NCI-H460 (cell line): ENCODE measurements around the gene CAMTA1. TPM values are rescaled to one million over a fixed set of nuclear protein-coding genes. Genes with fewer than 3 reads are reported as not detected.

ENCODE experiments used
- DNase-seq: peaks from one replicate; pipeline ENCODE4 v3.0.0-alpha.2; 2016; ENCODE audit warnings: low read depth; ENCODE audit errors: extremely low read depth
- total RNA-seq: library from RNA; depleted of rRNA; stranded (reverse); fragments of >200 nt; shearing (Covaris generic); gene quantifications from 2 replicates; pipeline ENCODE4 v1.2.3, GENCODE V29; 2014

Gene CAMTA1
- total RNA-seq, 1 experiment from 2014 or later = 39.9 TPM

DNA sequence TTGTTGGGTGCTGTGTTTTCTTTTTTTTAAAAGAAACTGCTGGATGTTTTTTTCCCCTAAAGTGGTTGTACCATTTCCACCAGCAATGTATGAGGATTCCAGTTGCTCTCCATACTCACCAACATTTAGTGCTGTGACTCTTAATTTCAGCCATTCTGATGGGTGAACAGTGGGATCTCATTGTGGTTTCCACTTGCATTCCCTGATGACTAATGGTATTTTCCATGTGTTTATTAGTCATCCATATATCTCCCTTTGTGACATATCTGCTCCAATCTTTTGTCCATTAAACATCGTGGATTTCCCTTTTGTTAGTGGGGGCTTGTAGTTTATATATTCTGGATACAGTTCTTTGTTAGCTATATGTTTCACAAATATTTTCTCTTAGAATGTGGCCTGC, 206.0 kb downstream of the CAMTA1 start:
- DNase-seq = no peak

DNA sequence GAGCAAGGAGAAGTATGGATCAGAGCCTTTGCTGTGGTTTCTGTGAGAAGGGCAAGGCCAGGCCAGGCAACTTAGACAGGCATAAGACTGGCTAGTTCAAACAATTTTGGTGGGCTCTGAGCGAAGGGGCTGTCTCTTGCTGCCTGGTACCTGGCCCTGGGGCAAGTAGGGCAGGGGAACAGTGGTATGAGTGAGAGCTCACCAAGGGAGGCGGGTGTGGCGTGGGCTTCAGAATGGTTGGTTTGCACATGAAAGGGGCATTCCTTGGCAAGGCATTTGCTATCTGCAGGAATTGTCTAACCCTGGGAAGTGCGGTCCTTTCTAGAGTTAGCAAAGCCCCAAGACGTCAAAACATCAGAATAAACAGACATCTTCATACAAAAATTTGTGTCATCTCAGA, 210.5 kb downstream of the CAMTA1 start:
- no peak for DNase-seq

DNA sequence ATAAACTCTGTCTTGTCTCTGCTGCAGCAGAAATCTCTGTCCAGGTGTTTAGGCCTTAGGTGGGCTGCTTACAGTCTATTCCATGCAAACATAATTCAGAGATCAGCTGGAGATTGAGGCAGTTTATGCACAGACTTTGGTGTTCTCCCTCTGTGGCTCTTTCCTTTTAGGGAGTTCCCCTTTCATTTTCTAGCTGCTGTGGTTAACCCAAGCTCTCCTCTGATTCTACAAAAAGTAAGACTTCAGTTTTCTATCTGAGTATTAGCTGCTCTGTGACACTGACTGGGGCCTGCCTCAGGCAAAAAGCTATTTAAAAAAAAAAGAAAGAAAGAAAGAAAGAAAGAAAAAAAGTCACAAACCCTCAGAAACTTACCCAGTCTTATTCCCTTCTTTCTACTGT, 211.1 kb downstream of the CAMTA1 start:
- no peak for DNase-seq

DNA sequence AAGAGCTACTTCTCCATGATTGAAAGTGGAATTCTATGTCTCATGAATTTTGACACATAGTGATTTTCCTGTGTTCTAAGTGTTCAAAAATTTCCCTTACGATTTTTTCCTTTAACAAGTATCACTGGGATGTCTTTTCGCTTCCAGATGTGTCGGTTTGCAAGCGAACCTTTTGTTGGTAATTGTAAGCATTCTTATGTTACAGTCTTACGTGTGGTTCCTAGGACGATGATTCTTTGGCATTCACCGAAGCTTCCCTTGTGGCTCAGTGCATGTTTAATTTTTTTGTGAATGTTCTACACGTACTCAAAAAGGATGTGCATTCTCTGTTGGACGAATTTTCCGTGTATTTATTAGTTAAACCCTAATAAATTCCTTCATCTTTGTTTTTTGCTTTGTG, 211.6 kb downstream of the CAMTA1 start:
- no peak for DNase-seq

DNA sequence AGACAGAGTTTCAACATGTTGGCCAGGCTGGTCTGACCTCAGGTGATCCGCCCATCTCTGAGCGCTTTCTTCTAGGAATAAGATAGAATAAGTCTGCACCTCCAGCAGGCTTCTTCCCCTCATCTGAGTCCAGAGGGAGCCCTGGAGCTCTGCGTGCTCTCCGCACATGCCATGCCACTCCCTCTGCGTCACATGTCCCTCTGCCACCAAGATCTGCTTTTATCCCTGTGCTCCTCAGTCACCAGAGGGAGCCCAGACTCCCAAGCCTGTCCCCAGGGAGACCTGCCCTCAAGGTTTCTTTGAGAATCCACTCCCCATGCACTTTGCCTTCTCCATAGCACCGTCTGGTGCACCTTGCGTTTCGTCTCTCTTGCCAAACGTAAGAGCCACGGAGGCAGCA, 213.0 kb downstream of the CAMTA1 start:
- peak; percentile 44 for DNase-seq

DNA sequence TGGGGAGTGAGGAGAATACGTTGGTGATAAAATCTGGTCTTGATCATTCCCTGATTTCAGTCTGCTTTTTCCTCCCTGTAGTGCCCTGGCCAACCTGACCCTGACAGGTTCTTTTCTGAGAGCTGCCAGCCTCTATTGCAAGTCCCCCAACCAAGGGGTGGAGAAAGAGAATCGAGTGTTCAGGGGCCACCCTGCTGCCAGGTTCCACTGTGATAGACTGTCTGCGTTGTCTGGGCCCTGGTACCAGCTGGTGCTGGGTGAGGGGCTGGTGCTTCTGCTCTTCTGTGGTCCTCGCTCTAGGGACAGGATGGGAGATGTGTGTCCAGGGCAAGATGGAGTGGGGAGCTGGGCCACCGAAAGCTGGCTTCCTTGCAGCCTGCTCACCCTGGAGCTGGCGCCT, 214.6 kb downstream of the CAMTA1 start:
- no peak for DNase-seq

DNA sequence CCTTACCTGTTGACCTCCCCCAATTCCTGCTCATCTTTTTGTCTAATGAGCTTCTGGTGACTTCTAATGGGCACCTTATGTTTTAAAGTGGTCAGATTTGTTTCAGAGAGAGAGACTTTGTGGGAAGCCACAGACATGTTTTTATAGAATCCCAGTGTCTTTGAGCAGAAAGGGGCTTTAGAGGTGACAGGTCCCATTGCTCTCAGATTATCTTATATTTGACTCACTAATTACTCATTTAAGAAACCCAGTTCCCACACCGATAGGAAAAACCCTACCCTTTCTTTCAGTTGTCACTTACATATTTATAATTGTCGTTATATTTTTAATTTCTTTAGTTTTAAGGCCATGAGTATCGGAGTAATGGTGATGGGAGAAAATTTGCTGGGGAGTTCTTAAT, 215.5 kb downstream of the CAMTA1 start:
- no peak for DNase-seq

DNA sequence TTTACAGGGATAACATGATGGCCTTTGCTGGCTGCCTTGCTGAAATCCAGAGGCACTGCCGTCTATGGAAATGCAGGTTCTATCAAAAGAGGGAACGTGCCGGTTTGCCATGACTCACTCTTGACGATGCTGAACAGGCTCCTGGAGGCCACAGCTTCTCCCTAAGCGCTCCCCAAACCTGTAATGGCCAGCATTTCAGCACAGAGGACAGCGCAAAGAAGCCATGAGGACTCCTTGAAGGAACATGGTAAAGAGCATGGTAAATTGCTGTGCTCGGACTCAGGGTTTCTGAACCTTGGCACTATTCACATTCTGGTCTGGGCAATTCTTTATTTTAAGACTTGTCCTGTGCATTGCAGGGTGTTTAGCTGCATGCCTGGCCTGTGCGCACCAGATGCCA, 217.5 kb downstream of the CAMTA1 start:
- DNase-seq = no peak

DNA sequence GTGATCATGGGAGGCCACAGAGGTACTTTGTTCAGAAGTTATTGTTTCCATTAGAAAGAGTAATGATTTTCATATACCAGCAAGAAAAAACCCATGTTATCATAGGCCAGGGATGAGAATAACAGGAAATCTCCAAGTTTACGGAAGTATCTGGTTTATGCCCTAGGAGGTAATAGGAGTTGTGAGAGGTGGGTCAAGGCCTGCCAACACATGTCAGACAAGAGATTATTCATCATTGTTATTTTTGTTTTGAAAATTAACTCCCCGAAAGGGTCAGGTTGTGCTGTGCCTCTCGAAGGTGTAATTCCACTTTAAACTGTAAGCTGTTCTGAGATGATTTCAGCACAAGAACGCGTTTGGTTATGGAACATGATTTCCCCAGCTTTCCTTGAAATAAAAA, 218.4 kb downstream of the CAMTA1 start:
- no peak for DNase-seq

DNA sequence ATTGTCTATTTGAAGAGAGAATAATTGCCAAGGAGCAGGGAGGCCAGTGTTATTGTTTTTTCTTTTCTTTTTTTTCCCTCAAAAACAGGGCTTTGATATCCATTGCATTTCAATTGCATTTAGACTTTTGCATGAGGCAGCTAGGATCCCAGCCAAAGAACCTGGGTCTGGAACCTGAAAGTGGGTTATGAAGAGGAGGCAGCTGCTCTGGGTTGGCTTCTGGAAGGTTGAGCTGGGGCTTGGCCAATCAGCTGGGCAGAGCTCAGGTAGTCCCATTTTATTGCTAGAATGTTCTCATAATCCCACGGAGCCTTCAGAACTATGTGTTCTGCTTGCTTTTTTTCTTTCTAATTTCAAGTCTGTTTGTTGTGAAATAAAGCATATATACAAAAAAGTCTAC, 218.9 kb downstream of the CAMTA1 start:
- no peak for DNase-seq

DNA sequence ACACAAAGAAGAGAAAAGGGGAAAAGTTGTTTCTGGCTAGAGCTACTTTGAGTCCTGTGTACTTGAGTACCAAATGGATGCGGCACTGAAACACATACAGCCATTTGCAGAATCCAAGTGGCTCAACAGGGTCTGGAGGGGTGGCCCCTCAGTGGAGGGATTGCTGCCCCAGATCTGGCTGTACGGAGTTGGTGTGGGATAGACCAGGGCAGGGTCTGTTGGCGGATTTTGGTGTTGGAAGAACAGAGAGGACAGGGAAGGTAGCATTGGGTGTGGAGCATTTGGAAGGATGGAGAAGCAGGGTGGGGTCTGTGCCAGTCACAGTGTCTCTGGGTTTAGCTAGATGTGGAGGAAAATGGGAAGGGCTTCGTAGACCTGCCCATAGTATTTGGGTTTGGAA, 220.5 kb downstream of the CAMTA1 start:
- DNase-seq = no peak

DNA sequence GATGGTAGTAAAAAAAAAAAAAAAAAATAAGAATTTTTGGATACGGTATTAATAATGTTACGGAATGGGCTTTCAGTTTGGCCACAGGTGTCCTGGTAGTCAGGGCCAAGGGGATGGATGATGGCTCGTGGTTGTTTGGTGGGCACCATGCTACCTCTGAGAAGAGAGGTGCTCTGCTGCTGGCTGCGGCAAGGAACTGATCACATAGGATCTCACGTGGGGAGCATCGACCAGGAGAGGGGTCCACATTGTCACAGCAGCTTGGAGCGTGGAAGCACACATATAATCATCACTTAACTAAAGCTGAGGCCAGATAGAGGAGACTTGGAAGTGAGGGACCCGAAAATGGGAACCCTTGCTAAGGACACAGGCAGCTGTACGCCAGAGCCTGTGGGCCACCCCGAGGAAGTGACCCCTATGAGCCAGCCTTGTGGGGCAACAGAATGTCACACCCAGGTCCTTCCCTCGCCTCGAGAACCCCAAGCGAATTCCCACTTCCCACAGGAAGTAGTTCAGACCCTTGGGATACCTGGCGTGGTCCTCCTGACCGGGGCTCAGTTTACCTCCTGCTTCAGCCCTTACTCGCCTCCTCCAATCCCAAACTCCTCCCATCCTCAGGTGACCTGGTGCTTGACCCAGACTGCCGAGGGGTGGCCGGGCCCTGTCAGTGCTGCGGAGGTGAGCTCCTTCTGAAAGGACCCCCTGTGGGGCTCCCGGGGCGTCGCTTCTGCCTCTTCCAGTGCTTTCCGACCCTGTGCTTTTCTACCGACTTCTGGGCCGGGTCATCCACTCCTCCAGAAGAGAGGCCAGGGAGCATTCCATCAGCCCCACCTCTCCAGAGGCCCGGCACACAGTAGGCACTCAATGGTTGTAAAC, 222.0 kb downstream of the CAMTA1 start:
- DNase-seq = no peak

DNA sequence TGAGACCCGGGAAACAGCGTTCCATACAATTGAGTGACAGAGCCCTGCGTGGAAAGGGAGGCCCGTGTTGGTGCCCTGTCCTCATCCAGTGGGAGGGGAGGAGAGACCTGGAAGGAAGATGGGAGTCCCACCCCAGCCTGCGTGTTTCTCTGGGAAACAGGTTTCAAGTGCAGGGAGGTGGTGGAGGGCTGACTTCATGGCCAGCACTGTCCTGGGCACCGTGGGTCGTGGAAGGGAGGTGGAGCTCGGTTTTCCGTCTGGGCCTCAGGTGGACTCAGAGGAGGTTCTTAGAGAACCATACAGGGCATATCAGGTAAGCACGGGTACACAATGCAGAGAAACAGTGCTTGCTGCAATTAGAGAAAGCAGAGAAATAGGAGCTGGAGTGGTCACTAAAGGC, 222.6 kb downstream of the CAMTA1 start:
- no peak for DNase-seq

DNA sequence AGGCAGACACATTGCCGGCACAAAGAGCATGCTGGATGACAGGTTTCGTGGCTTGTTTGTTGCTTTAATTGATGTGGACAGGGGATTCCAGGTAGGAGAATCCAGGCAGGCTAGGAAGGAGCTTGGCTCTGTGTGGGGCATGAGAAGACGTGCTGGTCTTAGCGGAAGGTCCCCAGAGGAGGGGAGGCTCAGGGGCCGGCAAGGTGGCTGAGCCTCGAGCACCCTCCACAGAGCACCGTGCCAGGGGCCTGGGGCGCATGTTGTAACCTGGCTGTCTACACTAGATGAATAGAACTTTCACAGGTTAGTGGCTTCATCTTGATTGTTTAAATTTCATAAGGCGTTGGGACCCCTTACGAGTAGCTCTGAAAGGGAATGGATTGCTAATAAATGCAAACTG, 223.1 kb downstream of the CAMTA1 start:
- no peak for DNase-seq

DNA sequence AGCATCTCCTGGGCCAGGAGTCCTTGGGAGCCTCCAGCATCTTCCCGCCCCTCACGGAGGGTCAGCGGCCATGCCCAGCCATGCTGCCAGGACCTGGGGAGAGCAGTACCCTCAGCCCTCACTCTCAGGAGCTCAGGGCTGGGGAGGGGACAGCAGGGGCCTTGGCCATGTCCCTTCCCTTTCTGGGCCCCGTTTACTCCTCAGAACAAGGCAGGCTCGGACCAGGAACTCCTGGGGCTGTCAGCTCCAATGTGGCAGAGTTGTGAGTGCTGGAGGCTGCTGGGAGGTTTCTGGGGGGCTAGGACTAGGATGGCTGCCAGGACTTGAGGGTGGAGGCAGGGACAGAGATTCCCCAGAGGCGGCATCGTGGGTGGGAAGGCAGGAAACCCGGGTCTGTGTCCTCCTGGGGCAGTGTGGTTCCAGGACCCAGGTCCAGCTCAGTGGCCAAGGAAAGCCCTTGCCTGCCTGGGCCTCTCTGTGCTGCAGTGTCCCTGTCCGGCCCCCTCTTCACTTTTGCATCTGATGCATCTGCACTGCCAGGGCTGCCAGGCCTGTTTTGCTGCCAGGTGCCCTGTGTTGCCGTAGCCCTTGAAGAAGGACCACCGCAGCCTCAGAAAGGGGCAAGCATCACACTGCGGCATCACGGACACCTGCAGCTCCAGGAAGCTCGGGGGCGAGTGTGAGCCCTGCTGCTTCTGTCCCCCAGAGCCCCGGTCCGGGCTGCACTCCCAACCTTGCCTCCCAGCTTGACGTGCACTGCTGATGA, 223.9 kb downstream of the CAMTA1 start:
- DNase-seq = no peak

DNA sequence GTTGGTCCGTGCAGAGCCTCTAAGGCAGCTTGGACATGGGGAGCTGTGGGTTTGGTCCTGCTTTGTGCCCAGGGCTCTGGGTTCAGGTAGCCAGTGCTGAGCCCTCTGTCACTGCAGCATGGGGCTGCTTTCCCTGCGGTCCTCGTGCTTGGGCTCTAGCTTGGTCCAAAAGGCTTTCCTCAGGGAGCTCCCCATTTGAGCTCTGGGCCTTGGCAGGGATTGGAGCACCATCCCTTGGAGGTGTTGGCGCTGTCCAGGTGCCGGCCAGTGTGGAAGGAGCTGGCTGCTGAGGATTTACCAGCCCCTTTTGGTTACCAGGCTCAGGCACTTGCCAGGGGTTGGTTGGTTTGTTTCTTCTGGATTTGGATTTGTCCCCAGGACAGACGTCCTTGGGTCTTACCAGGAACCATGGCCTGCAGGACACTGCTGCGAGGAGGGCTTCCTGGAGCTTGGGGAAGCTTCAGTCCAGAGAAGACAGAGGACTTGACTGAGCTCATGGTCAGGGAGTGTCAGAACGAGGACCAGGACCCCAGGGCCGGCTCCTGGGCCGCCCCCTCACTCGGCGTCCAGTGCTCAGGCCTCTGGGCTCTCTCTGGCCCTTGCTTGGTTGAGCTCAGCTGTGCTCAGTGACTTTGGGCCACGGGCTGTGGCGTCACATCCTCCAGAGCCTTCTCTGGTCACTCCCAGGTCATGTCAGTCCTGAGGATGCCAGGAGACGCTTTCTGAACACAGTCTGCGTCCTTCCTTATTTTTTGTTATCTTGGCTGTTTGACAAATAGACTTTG, 224.7 kb downstream of the CAMTA1 start:
- DNase-seq = no peak

DNA sequence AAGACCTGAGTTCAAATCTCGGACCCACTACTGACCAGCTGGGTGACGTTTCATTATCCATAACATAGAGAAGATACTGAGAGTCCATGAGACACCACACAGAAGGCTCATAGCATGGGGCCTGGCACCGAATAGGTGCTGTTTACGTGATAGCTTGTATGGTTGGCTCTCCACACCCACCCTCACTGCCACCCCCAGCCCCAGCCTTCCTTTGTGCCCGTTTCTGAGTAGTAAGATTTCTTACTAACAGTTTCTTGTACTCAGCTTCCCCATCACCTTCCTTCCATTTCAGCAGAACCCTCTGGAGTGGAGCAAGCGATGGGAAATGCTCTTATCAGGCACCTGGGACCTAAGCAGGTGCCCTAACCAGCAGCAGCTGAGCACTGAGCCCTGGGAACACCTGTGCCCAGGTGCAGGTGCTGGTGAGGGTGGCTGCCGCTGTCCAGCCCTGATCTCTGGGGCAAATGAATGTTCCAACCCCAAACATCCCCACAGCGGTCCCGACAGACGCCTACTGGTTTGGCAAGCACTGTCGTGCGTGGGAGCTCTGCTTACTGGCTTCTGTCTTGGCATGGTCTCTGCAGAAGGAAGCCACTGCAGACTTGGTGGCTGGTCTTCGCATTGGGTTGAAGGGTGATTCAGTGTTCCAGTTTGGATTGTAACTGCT, 225.4 kb downstream of the CAMTA1 start:
- DNase-seq = no peak

DNA sequence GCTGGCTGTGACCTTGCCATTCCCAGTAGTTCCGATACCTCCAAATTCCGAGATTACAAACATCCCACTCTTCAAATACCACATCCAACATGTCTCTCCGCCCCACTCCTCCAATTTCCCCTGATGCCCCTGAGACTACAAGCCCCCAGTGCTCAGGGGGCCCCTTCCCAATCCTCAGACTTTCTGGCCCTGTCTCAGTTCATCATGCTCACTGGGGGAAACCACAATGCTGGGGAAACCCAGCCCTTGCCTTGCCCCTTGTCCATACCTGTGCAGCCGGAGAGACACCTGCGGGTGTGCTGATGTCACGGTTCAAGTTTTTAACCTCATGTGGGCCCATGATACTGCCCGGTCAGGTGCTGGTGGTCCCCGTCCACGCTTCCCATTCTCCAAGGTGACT, 226.6 kb downstream of the CAMTA1 start:
- DNase-seq = no peak

DNA sequence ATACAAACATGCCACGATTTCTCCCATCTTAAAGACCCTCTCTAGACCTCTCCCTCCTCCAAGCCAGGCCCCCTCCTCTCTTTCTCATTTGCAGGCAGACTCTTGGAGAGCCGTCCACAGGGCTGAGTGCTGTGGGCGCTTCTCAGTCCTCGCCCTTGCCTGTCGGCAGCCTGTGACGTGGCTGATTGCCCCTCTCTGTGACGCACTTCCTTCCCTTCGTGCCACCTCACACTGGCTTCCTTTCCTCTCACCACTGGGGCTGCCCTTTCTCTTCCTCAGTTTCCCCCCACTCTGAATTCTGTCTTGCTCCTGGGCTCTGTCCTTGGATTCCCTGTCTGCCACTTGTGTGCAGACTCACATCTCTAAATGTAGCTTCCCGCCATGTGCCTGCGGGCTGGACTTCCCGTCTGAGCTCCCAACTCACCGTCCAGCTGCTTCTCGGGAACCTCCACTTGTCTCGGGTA, 227.2 kb downstream of the CAMTA1 start:
- DNase-seq = no peak

DNA sequence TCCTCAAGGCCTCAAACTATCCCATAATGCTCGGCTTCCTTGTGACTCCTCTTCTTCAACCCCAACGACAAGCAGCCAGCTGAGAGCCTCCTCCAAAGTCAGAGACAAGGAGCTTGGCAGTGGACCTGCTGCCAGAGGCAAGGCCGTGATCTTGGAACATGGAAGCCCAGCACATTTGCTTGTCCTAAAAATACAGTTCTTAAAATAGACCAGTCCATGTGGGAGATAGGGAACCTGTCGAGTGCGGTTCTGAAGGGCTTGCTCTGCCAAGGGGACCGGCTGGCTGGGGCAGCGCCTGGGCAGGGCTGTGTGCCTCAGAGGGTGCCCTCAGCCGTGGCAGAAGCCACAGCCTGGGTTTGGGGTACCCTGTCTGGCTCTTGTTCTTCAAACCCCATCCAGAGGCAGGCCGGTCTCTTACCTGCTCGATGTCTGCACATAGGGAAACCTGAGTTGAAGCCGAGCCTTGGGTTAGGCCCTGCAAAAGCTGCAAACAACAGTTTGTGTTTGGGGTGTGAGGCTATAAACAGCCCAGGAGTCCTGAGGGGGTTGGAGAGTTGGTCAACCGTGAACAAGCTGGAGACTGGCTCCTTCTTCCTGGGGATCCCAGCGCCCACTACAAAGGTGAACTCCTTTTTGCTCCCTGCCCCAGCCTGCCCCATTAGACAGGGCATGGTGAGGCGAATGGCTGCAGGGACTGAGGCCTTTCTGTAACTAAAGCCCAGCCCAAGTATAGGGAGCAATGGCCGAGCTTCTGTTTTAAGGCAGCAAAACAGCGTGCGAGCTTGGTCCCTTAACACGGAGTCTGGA, 228.8 kb downstream of the CAMTA1 start:
- DNase-seq = no peak
